ENCODE results near the gene MACROD1.

MACROD1 gene

DNA sequence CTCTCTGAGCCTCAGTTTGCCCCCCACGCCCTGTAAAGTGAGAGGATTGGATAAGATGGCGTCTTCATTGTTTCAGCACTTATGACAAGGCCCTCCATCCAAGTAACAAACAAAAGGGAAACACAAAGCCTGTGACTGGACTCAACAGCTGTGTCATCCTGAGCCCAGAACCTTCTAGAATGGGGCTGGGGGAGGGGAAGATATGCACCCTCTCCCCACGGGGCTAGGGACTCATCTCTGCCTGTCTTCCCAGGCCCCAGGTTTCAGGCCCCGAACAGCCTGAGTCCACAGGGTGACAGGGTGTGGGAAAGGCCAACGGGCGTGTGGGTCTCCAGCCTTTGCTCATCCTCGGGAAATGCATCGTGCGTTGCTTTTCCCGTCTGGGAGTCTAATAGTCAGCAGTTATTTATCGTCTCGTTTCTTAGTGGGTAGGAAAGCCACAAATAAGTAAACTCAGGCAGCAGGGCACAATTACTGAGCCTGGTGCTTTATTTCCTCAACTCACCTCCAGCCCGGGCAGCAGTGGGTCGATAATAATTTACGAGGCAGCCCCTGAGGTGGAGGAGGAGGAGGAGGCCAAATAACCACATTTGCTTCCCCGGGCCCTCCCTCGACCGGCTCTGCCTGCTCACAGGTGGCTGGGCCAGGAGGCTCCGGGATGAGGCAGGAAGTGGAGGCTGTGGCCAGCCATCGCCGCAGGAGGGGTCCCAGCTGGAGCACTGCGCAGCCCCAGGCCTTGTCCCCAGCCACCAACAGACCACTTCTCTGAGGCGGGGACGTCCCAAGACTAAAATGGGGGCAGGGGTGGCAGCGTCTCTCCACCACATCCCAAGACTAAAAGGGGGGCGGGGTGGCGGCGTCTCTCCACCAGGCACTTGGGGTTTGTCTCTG lies 75.8 kb downstream of the MACROD1 start:
- DNase-seq = no peak

DNA sequence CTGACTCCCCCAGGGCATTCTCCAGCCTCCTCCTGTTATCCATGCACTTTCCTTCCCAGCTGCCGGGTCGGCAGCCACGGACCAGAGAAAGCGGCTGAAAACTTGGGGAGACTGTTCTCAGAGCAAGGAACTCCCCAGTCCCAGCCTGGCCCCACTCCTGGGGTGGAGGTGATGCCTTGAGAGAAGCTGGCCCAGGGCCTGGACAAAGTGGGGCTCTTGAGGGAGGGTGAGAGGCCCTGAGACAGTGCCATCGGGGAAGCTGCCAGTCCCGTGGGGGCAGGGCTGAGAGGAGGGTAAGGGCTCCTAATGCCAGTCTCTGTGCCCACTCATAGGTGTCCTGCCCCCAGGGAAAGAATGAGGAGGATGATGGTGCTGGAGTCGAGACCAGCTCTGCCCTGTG lies 76.4 kb downstream of the MACROD1 start:
- no peak for DNase-seq

DNA sequence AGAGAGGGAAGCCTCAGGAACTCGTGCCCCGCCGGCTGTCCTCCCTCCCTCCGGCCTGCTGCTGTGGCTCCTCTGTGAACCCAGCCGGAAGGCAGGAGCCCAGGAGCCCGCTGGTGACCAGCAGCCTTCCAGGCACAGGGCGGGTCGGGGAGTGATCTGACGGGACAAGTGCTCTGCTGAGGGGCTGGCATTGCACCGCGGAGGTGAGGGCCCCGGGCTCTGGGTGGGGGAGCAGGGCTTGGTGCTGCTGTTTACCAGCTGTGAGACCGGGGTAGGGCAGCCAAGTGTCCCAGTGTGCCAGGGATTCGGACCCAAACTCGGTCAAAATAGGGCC lies 76.9 kb downstream of the MACROD1 start:
- no peak for DNase-seq

DNA sequence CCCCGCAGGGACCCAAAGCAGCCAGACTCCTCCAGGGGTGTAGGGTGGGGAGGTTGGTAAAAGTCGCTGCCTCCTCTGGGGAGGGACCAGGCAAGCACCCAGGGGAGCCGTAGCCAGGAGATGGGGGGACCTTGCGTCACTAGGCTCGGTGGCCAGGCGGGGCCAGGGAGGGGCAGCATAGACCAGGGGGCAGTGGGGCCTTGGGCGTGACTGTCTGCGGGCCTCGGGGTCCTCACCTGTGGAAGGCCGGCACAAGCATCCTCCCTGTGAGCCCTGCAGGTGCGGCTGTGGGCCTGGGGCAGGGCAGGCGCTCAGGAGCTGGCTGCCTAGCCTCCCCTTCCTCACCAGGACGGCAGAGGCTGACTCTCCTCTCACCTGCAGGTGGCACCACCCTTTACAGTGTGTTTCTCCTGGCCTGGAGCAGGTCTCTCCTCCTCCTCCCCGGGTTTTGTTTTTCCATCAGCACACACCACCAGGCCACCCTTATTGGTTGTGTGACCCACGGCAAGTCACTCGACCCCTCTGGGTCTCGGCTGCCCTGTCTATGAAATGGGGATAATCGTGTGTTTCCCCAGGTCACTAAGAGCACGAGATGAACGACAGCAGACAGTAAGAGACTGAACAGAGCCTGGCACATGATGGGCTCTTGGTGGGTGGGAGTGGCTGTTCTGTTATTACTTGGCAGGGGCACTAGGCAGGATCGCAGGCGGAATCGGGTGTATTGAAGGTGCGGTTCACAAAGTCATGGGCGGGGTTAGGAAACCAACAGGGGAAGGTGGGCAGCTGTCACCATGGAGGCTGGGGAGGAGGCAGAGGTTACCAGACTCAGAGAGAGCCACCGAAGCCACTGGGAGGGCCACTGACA lies 77.5 kb downstream of the MACROD1 start:
- no peak for DNase-seq

DNA sequence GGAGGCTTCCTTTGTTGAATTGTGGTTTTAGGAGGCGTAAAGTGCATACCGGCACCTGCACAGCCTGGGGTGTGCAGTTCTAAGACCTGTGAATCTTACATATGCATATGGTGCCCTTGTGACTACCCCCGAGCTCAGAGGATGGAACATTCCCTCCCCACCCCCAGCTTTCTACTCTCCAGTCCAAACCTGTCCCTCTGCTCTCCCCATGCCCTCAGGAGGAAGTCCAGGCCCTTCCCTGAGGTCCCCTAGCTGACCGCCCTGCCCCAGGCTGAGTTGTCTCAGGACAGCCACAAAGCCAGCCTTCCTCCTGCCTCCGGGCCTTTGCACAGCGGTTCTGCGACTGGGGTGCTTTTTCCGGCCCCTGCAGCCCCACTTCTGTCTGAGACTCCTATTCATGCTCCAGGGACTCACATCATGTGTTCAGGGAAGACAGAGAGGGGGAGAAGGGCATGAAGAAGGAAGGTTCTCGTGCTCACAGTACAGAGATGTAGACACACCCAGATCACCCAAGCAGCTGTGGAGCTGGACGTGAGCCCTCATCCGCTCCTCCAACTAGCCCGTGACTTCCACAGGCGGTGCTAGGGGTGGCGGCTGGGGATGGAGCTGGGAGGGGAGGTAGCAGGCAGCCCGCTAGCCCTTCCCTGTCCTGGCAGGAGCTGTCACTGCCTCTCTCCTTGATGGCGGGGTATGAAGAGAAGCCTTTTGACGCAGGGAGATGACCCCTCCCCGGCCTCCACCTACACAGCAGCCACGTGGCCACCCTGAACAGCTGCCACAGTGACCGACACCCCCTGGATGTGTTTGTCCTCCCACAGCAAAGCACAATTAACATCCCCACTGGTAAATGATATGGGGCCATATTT lies 79.4 kb downstream of the MACROD1 start:
- no peak for DNase-seq

DNA sequence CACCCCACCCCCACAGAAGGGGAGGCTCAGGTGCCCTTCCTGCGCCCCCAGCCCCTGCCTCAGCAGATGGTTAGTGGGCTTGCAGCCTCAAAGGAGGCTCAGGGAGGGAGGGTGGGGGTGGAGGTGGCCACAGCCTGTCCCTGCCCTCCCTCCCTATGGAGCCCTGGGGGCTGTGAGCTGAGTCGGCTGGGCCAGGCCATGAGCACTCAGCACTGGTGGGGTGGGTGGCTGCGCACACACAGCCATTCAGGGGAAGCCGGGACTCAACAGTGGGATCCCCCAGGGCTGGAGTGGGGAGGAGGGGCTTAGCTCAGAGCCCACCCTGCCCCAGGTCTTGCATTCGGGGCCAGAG lies 80.0 kb downstream of the MACROD1 start:
- no peak for DNase-seq

DNA sequence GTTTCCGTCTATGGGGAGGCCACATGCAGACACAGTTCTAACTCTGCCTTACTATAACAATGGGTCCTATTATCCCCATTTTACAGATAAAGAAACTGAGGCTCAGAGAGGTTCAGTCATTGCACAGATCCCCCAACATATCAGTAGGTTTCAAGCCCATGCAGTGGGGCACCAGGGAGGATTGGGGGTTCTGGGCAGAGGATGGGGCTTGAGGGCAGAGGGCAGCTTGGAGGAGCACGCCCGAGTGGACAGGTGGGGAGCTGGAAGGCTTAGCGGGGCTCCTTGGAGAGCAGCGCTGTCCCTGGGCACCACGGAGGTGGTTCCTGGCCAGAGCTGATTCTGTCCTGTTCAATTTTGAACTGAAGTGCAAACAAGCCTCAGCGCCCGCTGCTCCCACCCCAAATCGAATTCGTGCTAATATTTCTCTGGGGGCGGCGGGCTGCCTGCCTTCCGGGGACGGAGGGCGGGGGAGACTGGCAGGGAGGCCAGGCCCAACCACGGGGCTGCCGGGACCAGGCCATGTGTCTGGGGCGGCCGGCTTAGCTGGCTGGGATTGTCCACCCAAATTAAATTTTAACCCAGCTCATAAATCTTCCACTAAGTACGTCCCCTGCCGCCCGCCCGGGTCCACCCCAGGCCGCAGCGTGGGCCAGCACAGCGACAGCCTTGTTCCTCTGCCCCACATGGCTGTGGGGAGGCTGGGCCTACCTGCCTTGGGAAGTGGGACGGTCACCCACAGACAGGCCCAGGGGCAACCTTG lies 80.8 kb downstream of the MACROD1 start:
- DNase-seq = no peak

DNA sequence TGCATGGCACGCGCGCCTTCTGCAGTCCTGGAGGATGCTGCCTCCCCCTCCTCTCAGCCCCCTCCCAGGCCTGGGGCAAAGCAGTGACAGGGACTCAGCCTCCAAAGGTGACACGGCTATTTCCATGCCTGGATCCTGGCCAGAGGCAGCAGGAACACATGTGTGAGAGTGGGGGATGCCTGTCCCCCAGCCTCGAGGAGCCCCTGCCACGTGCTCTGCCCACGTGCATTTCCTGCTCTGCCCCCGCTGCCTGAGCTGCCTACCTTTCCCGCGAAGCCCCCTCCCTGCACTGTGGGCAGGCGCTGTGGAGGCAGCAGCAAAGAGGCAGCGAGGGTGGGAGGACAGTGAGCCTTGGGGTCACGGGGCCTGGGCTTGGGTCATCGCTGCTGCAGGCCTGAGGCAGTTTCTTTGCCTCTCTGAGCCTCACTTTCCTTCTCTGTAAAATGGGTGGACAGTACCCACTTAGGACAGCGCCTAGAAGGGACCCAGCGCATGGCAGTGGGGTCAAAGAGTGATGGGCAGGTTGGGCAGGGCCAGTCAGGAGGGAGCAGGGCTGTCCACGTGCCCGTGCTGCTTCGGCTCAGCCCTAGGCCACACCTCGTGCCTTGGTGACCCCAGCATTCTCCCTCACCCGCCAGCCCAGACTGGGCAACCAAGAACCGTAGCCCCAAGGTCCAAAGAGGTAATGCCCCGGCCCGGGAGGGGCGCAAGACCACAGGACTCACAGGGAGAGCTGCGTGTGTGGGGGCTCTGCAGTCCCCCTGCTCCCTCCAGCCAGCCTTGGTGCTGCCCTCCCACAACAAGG lies 81.6 kb downstream of the MACROD1 start:
- no peak for DNase-seq

DNA sequence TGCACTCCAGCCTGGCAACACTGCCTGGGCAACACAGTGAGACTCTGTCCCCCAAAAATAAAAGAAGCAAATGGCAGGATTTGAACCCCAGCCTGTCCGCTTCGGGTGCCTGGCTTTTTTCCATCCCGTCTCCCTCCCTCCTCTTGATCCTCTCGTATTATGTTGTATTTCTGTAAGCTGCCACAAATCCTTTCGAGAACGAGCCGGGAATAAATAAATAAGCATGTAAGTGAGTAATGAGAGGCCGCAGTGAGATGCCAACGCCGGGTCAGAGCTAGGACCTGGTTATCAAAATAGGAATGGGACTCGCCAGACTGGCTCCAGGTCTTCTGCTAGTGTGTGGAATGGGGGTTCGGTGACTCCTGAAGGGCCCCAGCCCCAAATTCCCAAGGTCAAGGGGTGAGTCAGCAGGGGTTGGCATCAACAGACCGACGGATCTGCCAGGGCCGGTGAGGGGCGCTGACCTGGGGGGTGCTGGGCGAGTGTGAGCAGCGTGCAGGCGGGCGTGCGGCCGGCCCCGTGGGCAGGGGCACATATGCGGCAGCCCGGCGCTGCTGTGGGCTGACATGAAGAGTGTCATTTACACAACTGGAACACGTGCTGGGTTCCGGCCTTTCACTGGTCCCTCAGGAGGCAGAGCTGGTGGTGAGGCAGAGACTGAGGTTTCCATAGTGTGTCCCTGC lies 82.4 kb downstream of the MACROD1 start:
- no peak for DNase-seq

DNA sequence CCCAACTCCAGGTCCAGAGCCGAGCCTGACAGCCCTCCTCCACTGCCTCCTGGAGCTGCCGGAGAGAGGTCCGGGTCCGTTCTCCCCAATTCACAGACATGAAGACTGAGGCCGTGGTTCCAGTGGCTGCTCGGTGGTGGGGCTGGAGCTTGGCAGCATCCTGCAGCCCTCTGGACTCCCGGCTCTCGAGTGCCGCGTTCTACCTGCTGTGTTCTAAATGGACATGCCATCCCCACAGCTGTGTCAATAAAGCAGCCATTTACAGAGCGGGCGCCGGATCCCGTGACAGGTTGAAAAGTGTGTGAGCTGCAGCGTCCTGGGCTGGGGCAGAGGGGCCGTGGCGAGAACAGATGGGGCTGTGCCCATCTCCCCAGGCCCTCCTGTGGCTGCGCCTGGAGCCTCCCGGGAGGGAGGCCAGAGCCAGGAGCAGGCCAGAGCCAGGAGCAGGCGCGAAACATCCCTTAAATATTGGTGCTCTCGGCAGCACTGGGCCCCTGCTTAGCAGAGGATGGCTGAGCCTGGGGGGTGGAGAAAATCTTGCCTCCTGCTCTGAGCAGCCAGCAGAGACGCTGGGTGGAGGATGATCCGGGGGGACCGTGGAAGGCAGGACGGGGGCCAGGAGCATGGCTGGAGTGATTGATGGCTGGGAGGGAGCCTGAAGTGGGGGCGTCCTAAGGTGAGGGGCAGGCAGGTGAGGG lies 84.0 kb downstream of the MACROD1 start:
- DNase-seq = no peak

DNA sequence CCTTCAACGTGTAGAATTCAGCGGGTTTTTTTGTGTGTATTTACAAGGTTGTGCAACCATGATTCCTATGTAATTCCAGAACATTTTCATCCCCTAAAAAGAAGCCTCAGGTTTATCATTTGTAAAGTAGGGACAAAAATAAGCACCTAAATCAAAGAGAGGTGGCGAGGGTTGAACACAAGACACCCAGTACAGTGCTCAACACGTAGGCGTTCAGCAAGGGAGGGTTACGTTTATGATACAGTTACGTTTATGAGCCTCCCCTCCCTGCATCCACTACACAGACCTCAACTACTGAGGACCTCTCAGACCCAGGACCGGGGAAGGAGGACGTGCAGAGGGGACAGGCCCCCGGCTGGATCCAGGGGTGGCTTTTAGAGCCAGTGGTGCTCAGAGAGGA lies 85.5 kb downstream of the MACROD1 start:
- no peak for DNase-seq

DNA sequence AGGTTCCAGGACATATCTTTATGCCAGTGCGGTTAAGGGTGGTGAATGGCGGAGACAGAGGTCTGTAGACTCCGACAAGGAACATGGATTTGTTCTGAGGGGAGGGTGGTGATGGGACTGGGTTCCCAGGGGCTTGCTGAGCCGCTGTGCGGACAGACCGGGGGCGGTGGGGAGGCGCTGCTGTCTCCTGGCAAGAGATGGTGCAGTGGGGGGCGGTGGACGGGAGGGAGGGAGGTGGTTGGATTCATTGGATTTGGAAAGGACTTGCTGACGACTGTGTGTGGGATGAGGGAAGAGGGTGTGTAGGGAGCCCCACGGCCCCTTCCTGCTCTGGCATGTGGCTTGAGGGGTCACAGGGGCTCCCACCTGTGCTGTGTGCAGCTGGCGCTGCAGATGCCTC lies 87.0 kb downstream of the MACROD1 start:
- DNase-seq = no peak

DNA sequence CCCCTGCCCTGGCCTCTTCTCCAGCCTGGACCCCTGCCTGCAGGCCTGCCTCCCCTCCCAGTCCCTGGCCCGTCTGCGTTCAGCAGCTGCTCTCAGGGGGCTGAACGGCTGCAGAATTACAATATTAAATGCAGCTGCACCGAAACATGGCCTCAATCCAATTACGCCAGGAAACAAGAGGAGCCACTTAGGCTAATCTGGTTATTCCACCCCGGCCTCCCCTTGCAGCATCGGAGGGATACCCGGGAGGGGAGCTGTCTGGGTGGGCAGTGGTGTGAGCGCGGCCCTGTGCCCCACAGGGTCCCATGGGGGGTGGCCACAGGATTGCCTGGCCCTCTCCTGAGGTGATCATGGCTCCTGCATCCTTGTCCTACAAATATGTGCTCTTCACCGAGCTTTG lies 87.6 kb downstream of the MACROD1 start:
- no peak for DNase-seq

DNA sequence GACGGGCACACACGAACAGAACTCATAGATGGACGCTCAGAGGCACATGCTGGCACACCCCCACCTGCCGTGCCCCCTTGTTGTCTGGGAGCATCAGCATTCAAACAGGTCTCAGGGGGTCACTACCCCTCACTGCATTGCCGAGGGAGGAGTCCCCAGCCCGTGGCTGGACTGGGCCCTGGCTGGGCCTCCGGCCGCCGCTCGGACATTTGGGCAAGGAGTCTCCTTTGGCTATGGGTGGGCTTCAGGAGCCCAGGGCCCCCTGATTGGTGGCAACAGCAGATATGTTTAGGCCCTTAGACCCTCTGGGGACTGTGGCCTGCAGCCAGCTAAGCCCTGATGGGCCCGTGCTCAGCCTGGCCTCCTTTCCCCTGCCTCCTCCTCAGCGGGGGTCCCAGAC lies 88.3 kb downstream of the MACROD1 start:
- no peak for DNase-seq

DNA sequence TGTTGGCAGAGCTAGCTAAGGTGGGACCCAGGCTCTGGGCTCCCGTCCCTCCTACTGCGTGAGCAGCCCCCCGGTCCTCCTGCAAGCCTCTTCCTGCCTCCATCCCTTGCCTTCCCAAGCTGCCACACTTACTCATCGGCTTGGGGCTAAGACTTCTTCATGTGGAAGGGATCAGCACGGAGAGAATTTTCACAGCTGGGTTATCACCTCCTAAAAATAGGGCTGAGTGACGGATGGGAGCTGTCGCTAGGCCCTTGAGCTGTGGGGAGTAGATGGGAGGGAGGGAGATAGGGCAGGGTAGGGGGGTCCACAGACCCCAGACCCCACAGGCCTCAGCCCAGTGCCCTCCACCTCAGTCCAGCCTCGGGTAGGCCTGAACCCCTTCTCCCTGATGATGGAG lies 89.2 kb downstream of the MACROD1 start:
- no peak for DNase-seq

DNA sequence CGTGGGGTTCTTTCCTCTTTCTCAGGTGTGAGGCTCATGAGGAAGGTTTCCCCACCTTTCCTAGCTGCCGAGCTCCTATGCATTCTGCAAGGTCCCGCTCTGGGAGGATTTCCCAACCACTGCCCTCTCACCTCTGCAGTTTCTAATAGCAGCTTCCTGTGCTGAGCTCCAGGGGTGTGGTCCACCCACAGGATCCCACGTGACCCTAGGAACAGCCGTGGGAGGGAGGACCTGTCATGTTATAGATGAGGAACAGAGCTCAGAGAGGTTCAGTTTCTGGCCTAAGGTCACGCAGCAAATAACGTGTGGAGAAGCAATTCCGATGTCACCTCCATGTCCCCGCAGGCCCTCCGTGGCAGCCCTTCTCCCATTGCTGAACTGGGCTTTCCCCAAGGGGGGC lies 91.7 kb downstream of the MACROD1 start:
- DNase-seq = no peak

DNA sequence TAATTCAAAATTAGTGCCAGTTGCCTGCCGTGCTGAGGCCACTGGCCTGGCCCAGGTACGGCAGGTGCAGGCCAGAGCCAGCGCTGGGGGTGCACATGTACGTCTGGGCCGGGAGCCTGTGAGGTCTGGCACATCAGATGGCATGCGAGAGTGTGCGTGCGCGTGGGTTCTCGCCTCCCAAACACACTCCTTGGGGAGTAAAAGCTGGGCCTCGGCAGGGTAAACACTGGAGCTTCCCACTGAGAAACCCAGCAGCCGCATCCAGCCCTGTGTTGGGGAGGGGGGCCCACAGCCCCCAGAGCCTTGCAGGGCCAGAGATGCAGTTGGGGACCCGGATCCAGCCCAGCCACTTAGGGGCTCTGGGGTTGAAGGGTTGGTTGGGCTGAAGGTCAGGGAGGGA lies 92.4 kb downstream of the MACROD1 start:
- no peak for DNase-seq

DNA sequence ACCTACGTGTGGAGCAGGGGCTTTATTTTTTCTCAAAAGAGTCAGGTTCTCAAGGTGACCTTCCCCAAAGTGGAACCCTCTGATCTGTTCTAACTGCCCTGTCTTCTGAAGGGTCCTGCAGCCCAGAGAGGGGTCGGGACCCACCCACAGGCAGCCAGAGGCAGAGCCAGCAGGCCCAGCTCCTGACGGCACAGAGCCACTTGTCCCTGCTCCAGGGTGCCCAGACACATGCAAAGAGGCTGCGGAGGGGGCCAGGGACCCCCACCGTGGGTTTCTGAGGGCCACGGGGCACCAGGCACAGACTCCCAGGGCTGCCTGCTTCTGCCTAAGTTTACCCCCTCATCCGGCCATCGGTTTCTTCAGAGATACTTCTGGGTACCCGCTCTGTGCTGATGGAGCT lies 93.0 kb downstream of the MACROD1 start:
- no peak for DNase-seq

DNA sequence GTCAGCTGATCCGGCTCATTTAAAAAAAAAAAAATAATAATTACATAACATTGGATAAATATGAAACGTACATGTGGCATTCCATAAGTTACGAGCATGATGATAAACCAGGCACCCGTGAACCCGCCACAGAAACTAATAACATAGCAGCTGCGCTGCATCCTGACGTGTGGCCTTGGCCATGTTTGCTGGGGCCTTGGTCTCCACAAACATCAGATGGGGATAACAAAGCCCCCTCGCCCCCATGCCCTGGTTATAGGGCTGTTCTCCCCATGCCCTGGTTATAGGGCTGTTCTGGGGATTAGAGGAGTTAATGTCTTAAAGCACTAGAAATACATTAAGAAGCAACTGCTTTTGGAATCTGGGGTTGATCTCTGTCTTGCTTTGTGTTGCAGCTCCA lies 93.5 kb downstream of the MACROD1 start:
- DNase-seq = no peak

DNA sequence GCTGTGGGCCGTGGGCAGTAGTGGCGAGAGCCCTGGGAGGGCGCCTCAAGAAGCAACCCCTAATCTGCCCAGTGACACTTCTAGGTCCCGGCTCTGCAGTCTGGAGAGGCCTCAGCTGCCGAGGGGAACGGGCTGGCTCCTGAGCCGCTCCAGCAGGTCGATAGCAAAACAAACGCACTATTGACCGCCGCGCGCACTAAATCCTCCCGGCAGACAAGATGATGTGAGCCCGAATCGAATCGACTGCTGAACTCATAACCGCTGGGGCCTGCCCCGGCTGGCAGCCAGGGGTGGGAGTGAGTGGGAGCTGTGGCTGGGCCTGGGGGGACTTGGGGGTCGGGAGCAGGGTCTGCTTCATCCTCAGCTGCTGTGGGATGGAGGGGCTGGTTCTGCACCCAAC lies 94.1 kb downstream of the MACROD1 start:
- DNase-seq = no peak

DNA sequence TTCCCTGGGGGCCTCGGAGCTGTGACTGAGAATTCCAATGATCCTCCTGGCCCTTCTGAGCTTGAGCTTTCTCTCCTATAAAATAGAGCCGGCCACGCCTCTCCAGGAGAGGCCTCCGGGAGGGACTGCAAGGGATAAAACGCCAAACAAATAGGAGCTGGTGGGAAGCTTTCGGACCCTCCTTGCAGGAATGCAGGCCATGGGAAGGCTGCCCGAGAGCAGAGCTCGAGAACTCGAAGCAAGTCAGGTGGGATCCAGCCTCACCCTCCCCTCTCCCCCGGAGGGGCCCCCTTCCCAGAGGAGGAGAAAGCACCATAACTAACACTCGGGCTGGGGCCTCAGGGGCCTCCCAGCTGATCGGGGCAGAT lies 95.6 kb downstream of the MACROD1 start:
- DNase-seq = no peak

Measured in stimulated activated naive CD4-positive, alpha-beta T cell (primary cell).